ENCODE data around the gene TLDC2. TPM values are rescaled to one million over a fixed set of nuclear protein-coding genes. Genes with fewer than 3 reads are reported as not detected.
A peak's percentile ranks its signal among the peaks of the same experiment; 100 is the strongest.
"Not testable (repeated sequence)": the region's sequence is repeated elsewhere in the genome, so short reads cannot be mapped to it uniquely, and the experiment has no call there.

The TLDC2 gene
- total RNA-seq, 2 experiments from 2014 or later, result not detected

DNA sequence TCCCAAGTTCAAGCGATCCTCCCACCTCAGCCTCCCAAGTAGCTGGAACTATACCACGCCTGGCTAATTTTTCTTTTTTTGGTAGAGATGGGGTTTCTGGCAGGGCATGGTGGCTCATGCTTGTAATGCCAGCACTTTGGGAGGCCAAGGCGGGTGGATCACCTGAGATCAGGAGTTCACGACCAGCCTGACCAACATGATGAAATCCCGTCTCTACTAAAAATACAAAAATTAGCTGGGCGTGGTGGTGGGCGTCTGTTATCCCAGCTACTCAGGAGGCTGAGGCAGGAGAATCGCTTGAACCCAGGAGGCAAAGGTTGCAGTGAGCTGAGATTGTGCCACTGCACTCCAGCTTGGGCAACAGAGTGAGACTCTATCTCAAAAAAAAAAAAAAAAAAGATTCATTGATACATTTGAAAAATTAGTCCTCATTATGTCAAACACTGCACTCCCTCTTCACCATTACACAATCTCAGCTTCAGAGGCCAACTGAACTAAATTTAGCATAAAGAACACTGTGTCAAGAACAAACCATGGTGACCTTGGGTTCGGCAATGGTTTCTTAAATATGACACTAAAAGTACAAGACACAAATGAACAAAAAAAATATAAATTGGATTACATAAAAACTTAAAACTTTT, 60.9 kb downstream of the TLDC2 start:
- not testable (repeated sequence) for H3K27ac Mint-ChIP-seq

DNA sequence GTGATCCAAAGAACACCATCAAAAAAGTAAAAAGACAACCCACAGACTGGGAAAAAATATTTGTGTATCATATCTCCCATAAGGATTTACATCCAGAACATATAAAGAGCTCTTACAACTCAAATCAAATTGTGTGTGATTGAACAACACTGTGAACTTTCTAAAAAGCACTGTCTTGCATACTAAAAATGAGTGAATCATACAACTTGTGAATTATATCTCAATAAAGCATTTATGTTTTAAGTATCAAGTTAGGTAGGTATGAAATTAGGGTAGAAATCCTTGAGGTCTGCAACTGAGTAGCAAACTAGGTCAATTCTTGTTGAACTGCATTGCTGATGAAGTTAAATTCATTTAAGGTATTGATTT, 61.4 kb downstream of the TLDC2 start:
- POLR2A ChIA-PET, result interaction anchor here (1.2 kb wide), 1 partner anchor 106 kb away, joined by 5 read pairs; no protein-coding TSS in a partner anchor
- Mint-ChIP-seq H3K4me3 (no peak overlapping the region), H3K27ac (no peak overlapping the region), H3K36me3 (ENCODE audit: low read depth) (peaks cover 60% of the 10 kb centered on the region), H3K4me1 (ENCODE audit: low read depth) (peaks cover 47% of the 10 kb centered on the region), H3K9me3 (ENCODE audit: insufficient read depth) (no peaks in the 10 kb centered on the region), H3K27me3 (ENCODE audit: low read depth) (no peaks in the 10 kb centered on the region)
- CTCF ChIA-PET, result interaction anchor here (0.8 to 1.3 kb wide), 2 partner anchors 16 to 18 kb away, joined by 3 to 4 read pairs; no protein-coding TSS in a partner anchor
- no peak for DNase-seq
- no peak for ATAC-seq

More for the DNA sequence above, 60.9 kb downstream of the TLDC2 start:
- H3K9me3 Mint-ChIP-seq (ENCODE audit: insufficient read depth); H3K4me3 Mint-ChIP-seq; H3K27me3 Mint-ChIP-seq (ENCODE audit: low read depth); DNase-seq; ATAC-seq: not testable (repeated sequence)
- Mint-ChIP-seq H3K4me1 (ENCODE audit: low read depth) (peaks cover 51% of the 10 kb centered on the region), H3K36me3 (ENCODE audit: low read depth) (peaks cover 63% of the 10 kb centered on the region)
- POLR2A ChIA-PET, result interaction anchor here (1.0 kb wide), 1 partner anchor 159 kb away, joined by 3 read pairs; the partner anchor contains the start of gene RBL1
- CTCF ChIA-PET, result interaction anchor here (0.8 to 1.3 kb wide), 5 partner anchors 10 to 17 kb away, joined by 3 to 4 read pairs (median 3); no protein-coding TSS in a partner anchor

DNA sequence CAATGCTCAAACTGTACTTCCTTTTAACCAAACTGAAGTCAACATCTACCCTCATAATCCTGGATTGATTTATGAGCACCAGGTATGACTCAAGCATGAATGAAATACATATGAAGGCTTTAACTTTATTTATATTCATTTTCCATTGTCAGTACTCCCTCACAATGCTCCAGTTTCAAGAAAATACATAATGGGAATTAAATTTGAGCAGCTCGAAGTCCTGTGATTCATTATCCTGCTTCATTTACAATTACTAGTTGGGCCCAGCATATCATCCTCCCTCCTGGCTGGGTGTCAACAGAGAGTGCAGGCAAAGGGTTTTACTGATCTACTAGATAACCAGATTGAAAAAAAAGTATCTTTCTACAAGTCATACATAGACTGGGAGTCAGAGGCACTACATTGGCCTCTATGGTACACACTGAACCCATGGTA, 65.5 kb downstream of the TLDC2 start:
- H3K4me3 Mint-ChIP-seq, result no peak overlapping the region
- ATAC-seq (no peak), DNase-seq (no peak)
- peaks cover 65% of the 10 kb centered on the region for H3K4me1 Mint-ChIP-seq (ENCODE audit: low read depth)
- ChIA-PET POLR2A (no interaction called here), CTCF (interaction anchor here (0.9 kb wide), 1 partner anchor 22 kb away, joined by 3 read pairs; no protein-coding TSS in a partner anchor)
- H3K36me3 Mint-ChIP-seq (ENCODE audit: low read depth), result peaks cover 70% of the 10 kb centered on the region
- H3K27me3 Mint-ChIP-seq (ENCODE audit: low read depth), result no peaks in the 10 kb centered on the region
- no peaks in the 10 kb centered on the region for H3K9me3 Mint-ChIP-seq (ENCODE audit: insufficient read depth)
- H3K27ac Mint-ChIP-seq, result peak overlapping the region; percentile 62

Other genes starting within 250 kb of the TLDC2 start
- 100 to 1,000 TPM; 131 to 137 TPM for gene SLA2, start 229.9 kb upstream of the TLDC2 start, total RNA-seq
- 10 to 100 TPM; 37.2 to 39.4 TPM for gene NDRG3, start 130.0 kb upstream of the TLDC2 start, total RNA-seq
- gene DSN1, start 102.4 kb upstream of the TLDC2 start, total RNA-seq, result 10 to 100 TPM; 40.2 to 41.8 TPM
- 100 to 1,000 TPM; 318 to 346 TPM for gene SAMHD1, start 75.6 kb downstream of the TLDC2 start, total RNA-seq
- gene RBL1, start 219.9 kb downstream of the TLDC2 start, total RNA-seq, result 10 to 100 TPM; 55.6 to 56.3 TPM

All from activated CD8-positive, alpha-beta T cell treated with anti-CD3 and anti-CD28 coated beads, Interleukin-2, amount 10 ng/mL, durations not matched to agents 7 days and 5 days (primary cell).